SKM-1 treated with dmso at 0.1 percent for 144 hours (cell line): Measurements from ENCODE around the gene SCN2B.

ENCODE experiments used
- DNase-seq: peaks from one replicate; lab custom pipeline; 2025; ENCODE audit not compliant: unreplicated experiment; lab: John Stamatoyannopoulos, UW

SCN2B gene

DNA sequence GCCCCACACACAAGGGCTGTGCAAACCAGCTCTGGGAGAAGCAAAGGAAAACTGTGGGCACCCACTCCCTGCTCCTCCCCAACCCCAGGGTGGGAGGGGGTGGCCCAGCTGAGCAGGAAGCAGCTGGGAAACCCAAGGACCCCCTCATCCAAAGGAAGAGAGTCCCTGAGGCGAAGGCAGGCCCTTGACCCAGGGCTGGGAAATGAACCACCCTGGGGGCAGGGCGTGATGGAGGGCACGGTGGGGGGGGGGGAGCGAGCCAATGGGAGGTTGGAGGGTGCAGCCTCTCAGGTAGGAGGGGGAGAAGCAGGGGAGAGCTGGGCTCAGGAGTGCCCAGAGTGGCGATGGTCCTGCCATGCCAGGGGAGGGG, 40.7 kb downstream of the SCN2B start:
- no peak for DNase-seq

GRCh38 chr11:118135051-118135795, 41.2 kb downstream of the SCN2B start:
- no peak for DNase-seq

DNA sequence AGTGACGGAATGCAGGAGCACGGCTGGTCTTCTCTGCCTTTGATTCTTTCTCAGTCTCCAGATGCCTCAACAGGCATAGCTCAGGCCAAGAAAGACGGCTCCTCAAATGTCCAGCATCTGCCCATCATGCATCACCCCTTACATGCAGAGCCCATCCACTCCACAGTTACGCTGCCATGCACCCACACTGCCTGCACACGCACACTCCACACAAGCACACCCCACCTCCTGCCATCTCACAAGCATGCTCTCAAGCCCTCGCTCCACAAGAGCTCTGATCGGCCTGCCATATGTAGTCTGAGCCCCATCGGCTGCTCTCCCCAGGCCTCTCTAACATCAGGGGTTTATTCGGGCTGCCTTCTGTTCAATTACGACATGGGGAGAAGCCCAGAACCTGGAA, 42.6 kb downstream of the SCN2B start:
- DNase-seq, result no peak

GRCh38 chr11:118132385-118133151, 43.9 kb downstream of the SCN2B start:
- DNase-seq, result no peak

DNA sequence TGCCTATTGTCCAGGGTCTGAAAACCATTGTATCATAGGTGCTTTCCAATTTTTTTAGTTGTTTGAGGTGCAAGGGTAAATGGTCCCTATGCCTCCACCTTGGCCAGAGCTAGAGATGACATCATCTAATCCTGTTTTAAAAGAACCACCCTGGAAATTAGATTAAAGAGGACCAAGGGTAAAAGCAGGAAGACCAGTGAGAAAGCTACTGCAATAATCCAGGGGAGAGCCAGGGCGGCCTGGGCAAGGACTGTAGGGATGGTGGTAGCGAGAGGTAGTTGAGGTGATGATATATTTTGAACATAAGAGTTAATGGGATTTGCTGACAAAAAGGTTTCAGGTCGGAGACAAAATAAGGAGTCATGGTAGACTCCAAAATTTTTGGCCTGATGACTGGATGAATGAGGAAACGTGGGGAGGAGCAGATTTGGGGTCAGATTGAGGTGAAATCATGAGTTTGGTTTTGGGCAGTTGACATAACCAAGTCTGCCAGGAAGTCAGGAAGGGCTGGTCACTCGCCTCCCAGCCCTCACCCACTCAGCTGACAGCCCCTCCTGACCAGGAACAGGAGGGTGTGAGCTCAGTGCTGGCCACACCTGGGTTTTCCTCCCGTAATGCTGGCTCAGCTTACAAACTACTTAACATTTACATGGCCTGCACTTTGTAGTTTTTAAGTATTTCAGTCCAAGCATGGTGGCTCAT, 46.8 kb downstream of the SCN2B start:
- no peak for DNase-seq

DNA sequence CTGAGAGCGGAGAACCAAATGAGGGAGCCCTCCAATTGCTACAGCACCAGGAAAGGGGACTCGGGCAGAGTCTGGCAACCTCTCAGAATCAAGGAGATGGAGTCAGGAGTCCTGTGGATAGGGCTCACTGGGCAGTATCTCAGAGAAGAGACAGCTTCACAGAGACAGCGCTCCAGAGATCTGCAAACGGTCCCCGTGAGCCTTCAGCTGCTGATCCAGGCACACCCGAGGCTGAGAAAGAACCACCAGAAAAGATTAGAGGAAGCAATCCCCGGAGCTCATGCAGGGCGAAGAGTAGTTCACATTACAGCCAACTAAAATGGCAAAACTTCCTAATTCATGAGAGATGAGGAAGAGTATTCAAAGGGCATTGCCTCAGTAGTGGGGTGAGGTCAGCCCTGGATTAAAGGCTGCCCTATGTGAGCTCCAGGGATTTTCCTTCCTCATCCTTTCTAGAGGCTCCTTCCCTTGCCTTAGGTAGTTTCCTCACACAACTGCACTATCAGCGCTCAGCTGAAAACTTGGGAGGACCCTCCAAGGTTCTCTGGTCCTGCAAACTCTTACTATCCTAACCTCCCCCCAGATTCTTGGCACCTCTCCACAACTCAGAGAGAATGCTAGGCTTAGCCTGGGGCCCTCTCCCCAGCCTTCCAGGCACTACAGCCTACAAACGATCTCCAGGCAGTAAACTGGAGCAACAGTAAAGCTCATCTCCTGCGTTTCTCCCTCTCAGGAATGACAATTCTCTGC, 47.5 kb downstream of the SCN2B start:
- DNase-seq, result peak; percentile 63

DNA sequence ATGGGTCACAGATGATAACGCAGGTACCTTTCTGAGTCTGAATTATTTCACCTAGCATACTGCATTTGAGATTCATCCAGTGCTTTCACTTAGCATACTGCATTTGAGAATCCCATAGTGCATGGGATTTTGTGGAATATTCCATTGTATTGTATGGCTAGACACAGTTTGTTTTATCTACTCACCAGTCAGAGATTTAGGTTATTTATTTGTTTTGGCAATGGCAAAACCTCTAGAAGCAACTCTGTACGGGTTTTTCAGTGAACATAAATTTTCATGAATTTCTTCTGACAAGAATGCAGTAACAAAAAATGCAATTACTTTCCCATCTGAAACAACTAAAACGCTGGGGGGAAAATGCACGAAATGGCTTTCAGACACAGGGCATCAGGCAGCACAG, 48.1 kb downstream of the SCN2B start:
- DNase-seq, result no peak

DNA sequence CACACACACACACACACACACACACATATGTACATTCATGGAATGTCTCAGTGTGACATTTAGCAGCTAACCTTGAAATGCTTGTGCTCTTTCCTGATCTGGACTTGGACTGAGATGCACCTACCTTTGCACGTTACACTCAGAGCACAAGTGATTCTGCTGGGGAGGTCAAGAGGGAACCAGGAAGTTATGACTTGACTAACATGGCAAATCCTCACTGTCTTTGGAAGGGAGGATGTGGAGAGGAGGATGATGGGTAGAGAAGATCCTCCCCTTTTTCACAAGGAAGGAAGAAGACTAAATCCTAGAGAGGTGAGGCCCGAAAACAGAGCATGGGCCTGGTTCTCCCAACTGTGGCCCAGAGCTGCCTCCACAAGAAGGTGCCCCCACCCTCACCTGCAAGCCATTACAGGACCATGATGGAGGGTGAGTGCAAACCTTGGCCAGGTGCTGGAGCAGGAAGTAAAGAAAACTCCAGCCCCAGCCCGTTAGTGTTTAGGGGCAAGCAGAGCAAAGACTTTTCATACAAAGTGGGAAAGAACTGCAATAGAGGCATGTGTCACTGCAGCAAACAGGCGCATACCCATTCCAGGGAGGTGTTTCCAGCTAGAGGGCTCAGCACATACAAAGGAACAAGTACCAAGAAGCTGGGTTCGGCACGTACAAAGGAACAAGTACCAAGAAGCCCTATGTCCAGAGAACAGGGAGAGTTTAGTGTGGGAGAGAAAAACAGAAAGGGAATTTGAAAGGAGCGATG, 50.2 kb downstream of the SCN2B start:
- DNase-seq, result no peak

- DNase-seq, result no peak
These were observed 51.4 kb downstream of the SCN2B start for GRCh38 chr11:118124929-118125535.

DNA sequence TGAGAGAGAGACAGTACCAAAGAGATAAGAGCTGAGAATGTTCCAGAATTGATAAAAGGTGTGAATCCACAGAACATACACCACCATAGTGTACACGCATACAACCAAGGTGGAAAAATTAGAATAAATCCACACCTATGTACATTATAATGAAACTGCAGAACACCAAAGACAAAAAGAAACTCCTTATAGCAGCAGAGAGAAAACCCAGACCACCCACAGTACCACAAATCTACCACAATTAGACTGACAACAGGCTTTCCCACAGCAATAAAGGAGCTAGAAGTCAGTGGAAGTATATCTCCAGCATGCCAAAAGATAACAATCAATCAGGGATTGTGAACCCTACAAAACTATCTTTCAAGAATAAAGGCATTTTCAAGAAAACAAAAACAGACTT, 55.6 kb downstream of the SCN2B start:
- no peak for DNase-seq

DNA sequence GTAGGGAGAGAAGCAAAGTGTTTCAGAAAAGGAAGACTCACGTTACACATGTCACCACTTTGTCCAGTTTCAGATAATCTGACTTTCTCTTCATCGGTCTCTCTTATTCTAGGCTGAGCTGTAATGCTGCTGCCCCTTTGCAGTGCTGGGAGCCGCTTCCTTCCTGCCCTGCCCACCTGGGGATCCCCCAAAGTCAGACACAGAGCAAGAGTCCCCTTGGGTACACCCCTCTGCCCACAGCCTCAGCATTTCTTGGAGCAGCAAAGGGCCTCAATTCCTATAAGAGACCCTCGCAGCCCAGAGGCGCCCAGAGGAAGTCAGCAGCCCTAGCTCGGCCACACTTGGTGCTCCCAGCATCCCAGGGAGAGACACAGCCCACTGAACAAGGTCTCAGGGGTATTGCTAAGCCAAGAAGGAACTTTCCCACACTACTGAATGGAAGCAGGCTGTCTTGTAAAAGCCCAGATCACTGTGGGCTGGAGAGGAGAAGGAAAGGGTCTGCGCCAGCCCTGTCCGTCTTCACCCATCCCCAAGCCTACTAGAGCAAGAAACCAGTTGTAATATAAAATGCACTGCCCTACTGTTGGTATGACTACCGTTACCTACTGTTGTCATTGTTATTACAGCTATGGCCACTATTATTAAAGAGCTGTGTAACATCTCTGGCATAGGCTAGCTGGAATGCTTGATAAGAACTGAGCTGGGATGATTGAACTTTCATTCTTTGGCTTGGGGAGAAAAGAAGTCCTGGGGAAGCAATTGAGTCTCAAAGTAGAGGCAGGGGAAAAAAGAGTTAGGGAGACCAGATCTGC, 58.4 kb downstream of the SCN2B start:
- no peak for DNase-seq

GRCh38 chr11:118115048-118115447, 61.4 kb downstream of the SCN2B start:
- no peak for DNase-seq

DNA sequence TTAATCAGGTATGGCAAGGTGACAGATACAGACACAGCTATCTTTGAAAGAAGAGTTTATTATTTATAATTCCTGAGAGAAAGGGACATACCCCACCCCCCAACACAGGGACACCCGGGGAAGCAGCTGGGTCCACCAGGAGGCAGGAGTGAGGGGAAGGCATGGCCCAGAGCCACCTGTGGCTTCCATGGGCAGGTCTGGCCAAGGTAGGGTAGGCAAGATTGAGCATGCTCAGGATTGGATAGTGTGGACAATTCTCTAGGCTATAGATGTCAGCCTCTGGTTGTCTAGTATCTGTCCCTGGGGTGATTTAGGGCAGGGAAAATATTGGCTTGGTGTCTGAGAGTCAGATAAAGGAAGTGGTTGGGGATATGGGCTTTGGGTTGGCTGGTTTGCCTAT, 62.2 kb downstream of the SCN2B start:
- DNase-seq, result no peak

DNA sequence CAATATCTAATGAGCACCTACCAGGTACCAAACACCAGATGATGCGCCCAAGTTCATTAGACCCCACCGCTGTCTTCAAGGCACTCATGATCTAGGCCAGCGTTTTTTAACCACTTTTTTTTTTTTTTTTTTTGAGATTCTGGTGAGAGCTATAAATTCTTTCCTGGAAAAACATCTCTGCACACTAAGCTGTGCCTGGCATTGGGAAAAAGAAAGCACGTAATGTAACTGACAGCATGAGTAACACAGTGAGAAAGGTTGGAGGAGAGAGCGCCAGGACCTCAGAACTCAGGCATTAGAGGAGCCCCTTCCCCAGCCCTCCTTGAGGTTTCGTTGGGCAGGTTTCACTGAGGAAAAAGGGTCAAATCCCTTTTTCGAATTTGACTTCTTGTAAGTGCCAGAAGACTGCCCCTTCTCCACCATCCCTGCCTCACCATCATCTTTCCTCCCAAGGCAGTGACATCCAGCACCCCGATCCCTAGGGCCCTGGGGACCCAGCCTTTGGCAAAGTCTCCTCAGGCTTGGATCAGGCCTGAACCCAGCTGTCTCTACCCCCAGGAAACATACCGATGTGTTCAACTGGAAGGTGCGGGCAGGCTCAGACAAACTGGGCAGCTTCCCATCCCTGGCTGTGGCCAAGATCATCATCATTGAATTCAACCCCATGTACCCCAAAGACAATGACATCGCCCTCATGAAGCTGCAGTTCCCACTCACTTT, 63.6 kb downstream of the SCN2B start:
- no peak for DNase-seq
